Heart left ventricle (tissue), 16 donors: Measurements from ENCODE around the gene GCGR. TPM values are rescaled to one million over a fixed set of nuclear protein-coding genes. Genes with fewer than 3 reads are reported as not detected.

Source experiments
- ATAC-seq, 4 donors: fragments of 200-7000 bp; cut with Tn5 transposase; one replicate each; pipeline ENCODE4 v1.9.1; 2020 to 2022; ENCODE audit warnings: moderate library complexity in 4 of 4, mild to moderate bottlenecking in 3 of 4, moderate number of reproducible peaks in 1 of 4
- DNase-seq, 5 donors: peaks; one replicate each; pipeline ENCODE4 v3.0.0-alpha.2; 2020
- H3K27ac ChIP-seq, 12 donors: fragments of 200-600 bp; sonication (generic) in 4 of 12; one replicate each; pipeline versions ENCODE4 v1.5.0 to v1.8.0; 2016 to 2022; ENCODE audit warnings: mild to moderate bottlenecking in 2 of 12
- H3K27me3 ChIP-seq, 9 donors: fragments of 200-600 bp; sonication (generic) in 2 of 9; one replicate each; pipeline versions ENCODE4 v1.5.1 to v1.8.0; 2016 to 2022; ENCODE audit warnings: mild to moderate bottlenecking in 3 of 9
- H3K36me3 ChIP-seq, 9 donors: fragments of 200-600 bp; sonication (generic) in 2 of 9; one replicate each; pipeline versions ENCODE4 v1.5.0 to v1.8.0; 2018 to 2022; ENCODE audit warnings: mild to moderate bottlenecking in 2 of 9
- H3K4me1 ChIP-seq, 12 donors: fragments of 200-600 bp; sonication (generic) in 4 of 12; one replicate each; pipeline versions ENCODE4 v1.5.0 to v1.8.0; 2016 to 2022; ENCODE audit warnings: mild to moderate bottlenecking in 3 of 12
- H3K4me3 ChIP-seq, 12 donors: fragments of 200-600 bp; sonication (generic) in 4 of 12; one replicate each; pipeline versions ENCODE4 v1.5.0 to v1.8.0; 2017 to 2022; ENCODE audit warnings: mild to moderate bottlenecking in 9 of 12, moderate library complexity in 4 of 12
- H3K9me3 ChIP-seq, 12 donors: fragments of 200-600 bp; sonication (generic) in 4 of 12; one replicate each; pipeline versions ENCODE4 v1.5.0 to v1.8.0; 2016 to 2022; ENCODE audit warnings: mild to moderate bottlenecking in 1 of 12
- POLR2A ChIP-seq, 2 donors: fragments of 450-650 bp; IDR thresholded peaks; one replicate each; pipeline ENCODE4 v1.6.1; 2017; ENCODE audit warnings: antibody characterized with exemption in 2 of 2, mild to moderate bottlenecking in 2 of 2, moderate library complexity in 2 of 2
- WGBS, 4 donors: extraction: QIAGEN DNeasy Blood & Tissue Kit in 2 of 4; methylation state at CpG; one replicate each; pipeline versions ENCODE4 v1.1.5 to v1.1.7; 2013 to 2018; 5-methylcytosine and 5-hydroxymethylcytosine counted together
- intact Hi-C, 10 donors: fragments of 100-400 bp; cut with DNase I; formaldehyde crosslinking; loops; one replicate each; pipeline versions ENCODE4 v1.11.1 to v1.14.2; 2022
- polyA plus RNA-seq, 2 donors: library from polyadenylated mRNA; stranded (reverse); fragments of 200-250 nt; gene quantifications; one replicate each; pipeline ENCODE4 v1.2.3, GENCODE V29; 2013
- total RNA-seq, 9 donors: library from RNA; depleted of rRNA in 2 of 9; stranded (reverse); fragments of >200 nt in 2 of 9; fragmentation: NEBNext Ultra II Directional in 3 of 9; extraction: Animal tissue kit (Norgen Biotek cat#: 25700) in 3 of 9; gene quantifications; one replicate each; pipeline versions ENCODE4 v1.1.0 to v1.2.4, GENCODE V29; 2016 to 2023
- TF ChIP-seq, protein P1 (sequence below), 12 donors: fragments of 200-600 bp; sonication (generic) in 4 of 12; IDR thresholded peaks; one replicate each; pipeline versions ENCODE4 v1.5.0 to v1.8.0; 2018 to 2022; ENCODE audit warnings: antibody characterized with exemption in 12 of 12, mild to moderate bottlenecking in 5 of 12
- donor health status: ischemic (EF 13 %, LVEDD 7.1; RV severe dilation, severe dysfunction).
- donor health status: healthy with polysubstance abuse.
- donor health status: DM: no; HTN: yes; CAD: no.
- donor health status: DM: no; HTN: no; CAD: no.
- donor health status: ischemic (EF 25% LVEDD 6.9; RV normal size, moderate dysfunction).
- donor health status: ischemic (EF 25% LVEDD 5.7; RV mildly dilated, moderate dysfunction).
- donor health status: healthy.
- donor health status: DM: yes; HTN: yes; CAD: no.
- donor health status: ischemic (EF 35%, LVEDD 5.7; RV mildly dilated, moderate dysfunction).
- donor health status: nonischemic (EF 11% LVEDD 7.7; RV severe dilation, severe dysfunction).
- donor health status: DM: yes; HTN: yes; CAD: no.
- donor health status: PGD.
- donor health status: ischemic (EF 29% LVEDD 5.4; RV normal size, mild dysfunction).
- donor health status: nonischemic (EF 23%, LVEDD 6.1; RV moderate dilation, normal function).

The GCGR gene
- total and polyA plus RNA-seq, 11 donors = not detected

- no peaks in the 10 kb centered on the region for H3K9me3 ChIP-seq
- intact Hi-C loops = no loop called here
- 68 to 81% (median 78%) methylated on average over 6 to 8 of the region's 8 CpGs for WGBS, 4 donors
- H3K27me3 ChIP-seq = peaks cover 0 to 47% (median 27%) of the 10 kb centered on the region in 9 donors
- H3K36me3 ChIP-seq = no peaks in the 10 kb centered on the region
- H3K4me3 ChIP-seq = no peak overlapping the region
- DNase-seq = no peak
- H3K27ac ChIP-seq = no peak overlapping the region
- no peak for ATAC-seq
- H3K4me1 ChIP-seq = no peaks in the 10 kb centered on the region
- TF ChIP-seq, protein P1, sequence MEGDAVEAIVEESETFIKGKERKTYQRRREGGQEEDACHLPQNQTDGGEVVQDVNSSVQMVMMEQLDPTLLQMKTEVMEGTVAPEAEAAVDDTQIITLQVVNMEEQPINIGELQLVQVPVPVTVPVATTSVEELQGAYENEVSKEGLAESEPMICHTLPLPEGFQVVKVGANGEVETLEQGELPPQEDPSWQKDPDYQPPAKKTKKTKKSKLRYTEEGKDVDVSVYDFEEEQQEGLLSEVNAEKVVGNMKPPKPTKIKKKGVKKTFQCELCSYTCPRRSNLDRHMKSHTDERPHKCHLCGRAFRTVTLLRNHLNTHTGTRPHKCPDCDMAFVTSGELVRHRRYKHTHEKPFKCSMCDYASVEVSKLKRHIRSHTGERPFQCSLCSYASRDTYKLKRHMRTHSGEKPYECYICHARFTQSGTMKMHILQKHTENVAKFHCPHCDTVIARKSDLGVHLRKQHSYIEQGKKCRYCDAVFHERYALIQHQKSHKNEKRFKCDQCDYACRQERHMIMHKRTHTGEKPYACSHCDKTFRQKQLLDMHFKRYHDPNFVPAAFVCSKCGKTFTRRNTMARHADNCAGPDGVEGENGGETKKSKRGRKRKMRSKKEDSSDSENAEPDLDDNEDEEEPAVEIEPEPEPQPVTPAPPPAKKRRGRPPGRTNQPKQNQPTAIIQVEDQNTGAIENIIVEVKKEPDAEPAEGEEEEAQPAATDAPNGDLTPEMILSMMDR (IDR thresholded peaks at IDR 0.05) = no peak
- TF ChIP-seq POLR2A (IDR thresholded peaks at IDR 0.05) = no peak
Measured at GRCh38 chr17:81810476-81810875, 6.5 kb downstream of the GCGR start.

DNA sequence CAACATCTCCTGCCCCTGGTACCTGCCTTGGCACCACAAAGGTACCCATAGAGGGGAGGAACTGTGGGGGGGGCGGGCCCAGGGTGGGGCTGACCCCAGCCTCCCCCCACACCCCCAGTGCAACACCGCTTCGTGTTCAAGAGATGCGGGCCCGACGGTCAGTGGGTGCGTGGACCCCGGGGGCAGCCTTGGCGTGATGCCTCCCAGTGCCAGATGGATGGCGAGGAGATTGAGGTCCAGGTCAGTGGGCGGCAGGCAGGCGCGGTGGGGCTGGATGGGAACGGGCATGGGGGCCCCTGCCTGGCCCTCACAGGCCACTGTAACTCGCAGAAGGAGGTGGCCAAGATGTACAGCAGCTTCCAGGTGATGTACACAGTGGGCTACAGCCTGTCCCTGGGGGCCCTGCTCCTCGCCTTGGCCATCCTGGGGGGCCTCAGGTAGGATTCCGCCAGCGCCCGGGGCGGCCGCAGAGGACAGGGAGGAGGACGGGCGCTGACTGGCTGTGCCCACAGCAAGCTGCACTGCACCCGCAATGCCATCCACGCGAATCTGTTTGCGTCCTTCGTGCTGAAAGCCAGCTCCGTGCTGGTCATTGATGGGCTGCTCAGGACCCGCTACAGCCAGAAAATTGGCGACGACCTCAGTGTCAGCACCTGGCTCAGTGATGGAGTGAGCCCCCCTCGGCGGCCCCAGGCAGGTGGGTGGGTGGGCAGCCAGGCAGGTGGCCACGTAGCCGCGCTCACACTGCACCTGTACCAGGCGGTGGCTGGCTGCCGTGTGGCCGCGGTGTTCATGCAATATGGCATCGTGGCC lies 7.1 kb downstream of the GCGR start:
- intact Hi-C loops = no loop called here
- 83 to 90% (median 87%) methylated on average over 28 to 42 of the region's 42 CpGs for WGBS, 4 donors
- Histone ChIP-seq H3K36me3 (no peaks in the 10 kb centered on the region), H3K4me3 (no peak overlapping the region), H3K27me3 (peaks cover 0 to 41% (median 21%) of the 10 kb centered on the region in 9 donors), H3K9me3 (no peaks in the 10 kb centered on the region), H3K4me1 (no peaks in the 10 kb centered on the region), H3K27ac (no peak overlapping the region)
- no peak for TF ChIP-seq POLR2A (IDR thresholded peaks at IDR 0.05)
- TF ChIP-seq, protein P1 (IDR thresholded peaks at IDR 0.05) = no peak
- no peak for DNase-seq
- ATAC-seq = no peak

- TF ChIP-seq, protein P1 (IDR thresholded peaks at IDR 0.05) = no peak
- TF ChIP-seq POLR2A (IDR thresholded peaks at IDR 0.05) = no peak
- intact Hi-C loops = no loop called here
- 58 to 74% (median 70%) methylated on average over 13 to 24 of the region's 24 CpGs for WGBS, 4 donors
- ATAC-seq = no peak
- no peak for DNase-seq
- no peak overlapping the region for H3K4me3 ChIP-seq
- H3K4me1 ChIP-seq = no peaks in the 10 kb centered on the region
- no peaks in the 10 kb centered on the region for H3K9me3 ChIP-seq
- H3K36me3 ChIP-seq = no peaks in the 10 kb centered on the region
- H3K27ac ChIP-seq = no peak overlapping the region
- peaks cover 0 to 32% (median 14%) of the 10 kb centered on the region in 9 donors for H3K27me3 ChIP-seq
Measured at GRCh38 chr17:81811705-81812570, 8.0 kb downstream of the GCGR start.
